NB4 (cell line): Measurements from ENCODE around the gene HDAC9.

Source experiments
- DNase-seq: peaks from one replicate; pipeline ENCODE4 v3.0.0; 2010; ENCODE audit warnings: low read depth
- H3K4me3 ChIP-seq: one replicate; pipeline ENCODE4 v1.5.1; 2011; ENCODE audit warnings: mild to moderate bottlenecking, low read depth, low read length, moderate library complexity
- MYC ChIP-seq: IDR thresholded peaks from 2 replicates; pipeline ENCODE4 v1.6.1; 2011; ENCODE audit warnings: low read depth, low read length
- POLR2A ChIP-seq: IDR thresholded peaks from 2 replicates; pipeline ENCODE4 v1.6.1; 2011; ENCODE audit warnings: mild to moderate bottlenecking; ENCODE audit not compliant: insufficient read length; ENCODE audit errors: extremely low read depth
- TF ChIP-seq, protein P1 (sequence below): IDR thresholded peaks from 2 replicates; pipeline ENCODE4 v1.6.1; 2011; ENCODE audit warnings: low read depth, low read length
- TF ChIP-seq, protein P2 (sequence below): IDR thresholded peaks from one replicate; pipeline ENCODE4 v1.5.1; 2012; ENCODE audit warnings: low read depth, low read length

Gene HDAC9

DNA sequence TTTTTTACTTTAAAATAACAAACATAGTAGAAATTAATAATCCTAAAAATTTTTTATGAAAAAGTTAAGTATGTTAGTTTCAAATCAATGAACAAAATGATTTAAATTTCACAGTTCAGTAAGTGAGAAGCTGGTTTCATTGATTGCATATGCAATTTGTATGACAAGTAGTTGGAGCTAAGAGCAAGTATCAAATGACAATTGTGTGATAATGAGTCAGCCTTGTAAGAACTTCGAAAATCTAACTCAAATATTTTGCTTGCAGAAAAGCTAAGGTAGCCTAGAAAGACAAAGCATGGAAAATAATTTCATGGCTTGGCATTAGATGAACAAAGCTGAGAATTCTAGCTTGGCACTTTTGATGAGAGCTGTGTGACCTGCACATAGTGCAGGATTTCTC lies 111.5 kb downstream of the HDAC9 start:
- no peak for TF ChIP-seq POLR2A
- no peak overlapping the region for H3K4me3 ChIP-seq
- no peak for DNase-seq

DNA sequence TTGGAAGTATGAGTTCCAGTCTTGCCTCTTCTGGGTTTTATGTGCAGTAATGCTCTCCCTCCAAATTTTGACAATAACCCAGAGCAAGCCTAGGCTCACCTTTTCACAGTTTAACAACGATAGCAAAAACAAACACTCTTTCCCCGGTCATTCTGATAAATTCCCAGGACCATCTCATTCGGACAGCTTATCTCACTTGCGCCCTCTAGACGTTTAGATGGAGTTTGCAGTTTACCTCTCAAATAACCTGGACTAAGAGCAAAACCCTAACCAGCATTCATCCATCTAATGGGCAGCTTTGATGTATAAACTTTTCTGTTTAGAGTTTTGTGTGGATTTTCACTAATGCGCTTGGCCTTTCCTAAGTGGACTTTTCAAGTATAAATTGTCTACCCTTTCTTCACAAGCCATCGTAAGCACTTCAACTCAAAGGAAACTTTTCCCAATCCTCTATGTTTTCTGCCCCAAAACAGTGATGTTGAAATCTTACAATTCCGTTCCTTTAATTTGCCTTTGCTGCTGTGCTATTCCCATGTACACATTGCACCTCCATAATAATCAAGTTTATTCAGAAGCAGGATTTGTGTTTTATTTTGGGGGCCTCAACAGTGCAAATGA lies 114.9 kb downstream of the HDAC9 start:
- no peak overlapping the region for H3K4me3 ChIP-seq

DNA sequence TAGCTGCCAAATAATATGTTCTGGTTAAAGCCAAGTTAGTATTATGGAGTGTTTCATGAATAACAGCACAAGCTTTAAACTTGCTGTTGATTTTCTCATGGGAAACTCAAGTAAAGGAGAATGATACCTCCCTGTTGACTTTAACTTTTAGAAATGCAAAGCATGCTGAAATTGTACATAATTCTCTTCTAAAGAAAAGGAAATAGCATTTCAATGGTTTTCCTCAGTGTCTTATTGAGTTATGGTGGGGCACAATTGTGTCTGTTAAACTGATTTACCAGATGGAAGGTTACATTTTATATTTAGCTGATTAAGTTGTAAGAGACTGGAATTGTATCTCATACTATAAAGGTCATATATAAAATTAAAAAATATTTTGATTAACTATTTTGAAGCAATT lies 119.3 kb downstream of the HDAC9 start:
- H3K4me3 ChIP-seq: no peak overlapping the region
- TF ChIP-seq MYC: no peak
- TF ChIP-seq, protein P1, sequence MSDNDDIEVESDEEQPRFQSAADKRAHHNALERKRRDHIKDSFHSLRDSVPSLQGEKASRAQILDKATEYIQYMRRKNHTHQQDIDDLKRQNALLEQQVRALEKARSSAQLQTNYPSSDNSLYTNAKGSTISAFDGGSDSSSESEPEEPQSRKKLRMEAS: no peak
- TF ChIP-seq POLR2A: no peak
- TF ChIP-seq, protein P2, sequence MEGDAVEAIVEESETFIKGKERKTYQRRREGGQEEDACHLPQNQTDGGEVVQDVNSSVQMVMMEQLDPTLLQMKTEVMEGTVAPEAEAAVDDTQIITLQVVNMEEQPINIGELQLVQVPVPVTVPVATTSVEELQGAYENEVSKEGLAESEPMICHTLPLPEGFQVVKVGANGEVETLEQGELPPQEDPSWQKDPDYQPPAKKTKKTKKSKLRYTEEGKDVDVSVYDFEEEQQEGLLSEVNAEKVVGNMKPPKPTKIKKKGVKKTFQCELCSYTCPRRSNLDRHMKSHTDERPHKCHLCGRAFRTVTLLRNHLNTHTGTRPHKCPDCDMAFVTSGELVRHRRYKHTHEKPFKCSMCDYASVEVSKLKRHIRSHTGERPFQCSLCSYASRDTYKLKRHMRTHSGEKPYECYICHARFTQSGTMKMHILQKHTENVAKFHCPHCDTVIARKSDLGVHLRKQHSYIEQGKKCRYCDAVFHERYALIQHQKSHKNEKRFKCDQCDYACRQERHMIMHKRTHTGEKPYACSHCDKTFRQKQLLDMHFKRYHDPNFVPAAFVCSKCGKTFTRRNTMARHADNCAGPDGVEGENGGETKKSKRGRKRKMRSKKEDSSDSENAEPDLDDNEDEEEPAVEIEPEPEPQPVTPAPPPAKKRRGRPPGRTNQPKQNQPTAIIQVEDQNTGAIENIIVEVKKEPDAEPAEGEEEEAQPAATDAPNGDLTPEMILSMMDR: no peak
- no peak for DNase-seq

More for the DNA sequence above, 114.9 kb downstream of the HDAC9 start:
- TF ChIP-seq MYC (no peak), POLR2A (no peak)
- TF ChIP-seq, protein P2: peak; percentile 63
- TF ChIP-seq, protein P1: no peak
- peak; percentile 48 for DNase-seq

DNA sequence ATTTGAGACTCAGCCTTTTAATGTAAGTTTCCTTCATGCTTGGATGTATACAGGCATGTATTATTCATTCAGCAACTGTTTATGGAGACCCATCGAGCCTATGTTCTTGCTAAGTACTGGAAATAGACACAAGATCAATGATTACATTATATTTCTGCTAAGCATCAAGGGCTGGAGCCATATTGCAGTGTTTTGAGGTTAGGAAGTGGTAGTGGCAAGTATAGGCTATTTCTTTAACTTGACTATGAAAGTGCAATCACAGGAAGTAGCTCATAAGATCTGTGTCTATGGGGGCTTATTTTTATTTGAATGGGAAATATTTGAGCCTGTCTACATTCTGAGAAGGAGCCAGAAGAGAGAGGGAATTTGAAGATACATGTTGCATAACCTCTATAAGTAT lies 123.8 kb downstream of the HDAC9 start:
- no peak overlapping the region for H3K4me3 ChIP-seq
- TF ChIP-seq, protein P2: no peak
- TF ChIP-seq POLR2A (no peak), MYC (no peak)
- TF ChIP-seq, protein P1: no peak
- no peak for DNase-seq

DNA sequence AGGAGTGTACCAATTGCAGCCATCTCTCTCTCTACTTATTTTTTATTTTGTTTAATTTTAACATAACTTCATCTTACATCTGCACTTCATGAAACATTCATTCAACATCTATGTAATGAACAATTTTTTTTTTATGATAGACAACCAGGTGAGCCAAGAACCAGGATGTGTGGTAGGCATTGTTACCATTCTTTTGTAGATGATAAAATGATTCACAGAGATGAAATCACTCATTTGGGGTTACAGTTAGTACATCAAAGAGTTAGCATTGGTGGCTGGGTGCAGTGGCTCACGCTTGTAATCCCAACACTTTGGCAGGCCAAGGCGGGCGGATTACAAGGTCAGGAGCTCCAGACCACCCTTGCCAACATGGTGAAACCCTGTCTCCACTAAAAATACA lies 127.8 kb downstream of the HDAC9 start:
- DNase-seq: no peak
- no peak overlapping the region for H3K4me3 ChIP-seq
- TF ChIP-seq, protein P2: no peak
- no peak for TF ChIP-seq POLR2A
- TF ChIP-seq, protein P1: no peak
- no peak for TF ChIP-seq MYC

DNA sequence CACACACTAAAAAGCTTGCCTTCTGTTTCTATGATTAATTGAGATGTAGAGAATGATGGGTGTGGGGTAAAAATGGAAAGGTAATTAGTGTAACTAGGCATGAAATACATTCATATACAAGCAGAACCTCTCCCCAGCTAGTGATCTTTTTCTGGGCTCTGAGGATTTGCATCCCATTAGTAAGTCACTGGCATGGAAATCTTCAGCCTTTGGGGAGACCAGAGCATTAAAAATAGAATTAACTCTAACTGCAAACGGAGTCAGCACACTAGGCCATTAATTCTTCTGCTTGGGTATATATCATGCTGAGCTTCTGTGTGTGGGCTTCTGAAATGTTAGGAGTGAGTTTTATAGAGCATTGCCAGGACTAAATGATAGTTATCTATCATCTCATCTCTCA lies 128.9 kb downstream of the HDAC9 start:
- TF ChIP-seq MYC (no peak), POLR2A (no peak)
- H3K4me3 ChIP-seq: no peak overlapping the region
- no peak for DNase-seq

DNA sequence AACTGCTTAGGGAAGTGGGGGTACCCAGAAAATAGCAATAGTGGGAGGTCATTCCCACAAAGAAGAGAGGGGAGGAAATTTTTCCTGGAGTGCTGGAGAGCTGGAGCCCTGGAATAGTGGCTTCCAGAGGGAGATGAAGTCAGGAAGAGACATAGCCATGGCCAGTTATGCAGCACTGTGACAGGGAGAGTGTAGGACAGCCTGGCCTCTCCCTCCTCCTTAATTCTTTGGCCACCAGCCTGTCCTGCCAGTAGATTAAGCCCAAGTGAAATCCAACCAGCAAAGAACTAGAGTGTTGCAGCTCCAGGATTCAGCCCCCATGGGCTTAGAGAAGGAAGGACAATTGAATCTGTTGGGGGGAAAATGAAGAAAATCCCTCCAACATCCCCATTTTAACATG lies 130.5 kb downstream of the HDAC9 start:
- no peak for DNase-seq
- no peak overlapping the region for H3K4me3 ChIP-seq
- TF ChIP-seq MYC (no peak), POLR2A (no peak)
- TF ChIP-seq, protein P2: no peak
- TF ChIP-seq, protein P1: no peak
